SK-N-MC (cell line): Measurements from ENCODE around the gene BRWD1.

ENCODE experiments used
- EZH2 ChIP-seq: fragments of 200-600 bp; sonication (generic); IDR thresholded peaks from one replicate; pipeline ENCODE4 v1.6.1; 2017; ENCODE audit warnings: antibody characterized with exemption
- FOXP2 ChIP-seq: optimal IDR thresholded peaks from 2 replicates; pipeline ENCODE3; 2011; ENCODE audit warnings: mild to moderate bottlenecking, moderate library complexity; ENCODE audit not compliant: insufficient read depth; ENCODE audit errors: extremely low read length, control extremely low read depth
- POLR2AphosphoS5 ChIP-seq: IDR thresholded peaks from 2 replicates; pipeline ENCODE4 v1.6.1; 2012; ENCODE audit warnings: mild to moderate bottlenecking, low read depth, low read length, borderline replicate concordance

- TF ChIP-seq POLR2AphosphoS5 (no peak), EZH2 (no peak), FOXP2 (no peak)
Observed at GRCh38 chr21:39325458-39325857, 12.0 kb upstream of the BRWD1 start.
